Mesenchymal stem cell (in vitro differentiated cells and primary cell): Measurements from ENCODE around the gene PRRT1B.

ENCODE experiments used
- DNase-seq: peaks from one replicate; pipeline ENCODE4 v3.0.0-alpha.2; 2013
- H2AFZ ChIP-seq: one replicate; pipeline ENCODE4 v1.6.1; 2013; ENCODE audit warnings: low read depth, mild to moderate bottlenecking, control low read depth, inconsistent platforms, low read length, moderate library complexity
- H2AK5ac ChIP-seq: 2 replicates; pipeline ENCODE4 v1.6.1; 2013; ENCODE audit warnings: low read length, moderate library complexity, mild to moderate bottlenecking, inconsistent platforms; ENCODE audit not compliant: severe bottlenecking
- H2BK120ac ChIP-seq: one replicate; pipeline ENCODE4 v1.6.1; 2013; ENCODE audit warnings: low read depth, mild to moderate bottlenecking, inconsistent platforms, low read length, moderate library complexity
- H2BK12ac ChIP-seq, 2 experiments: one replicate each; pipeline ENCODE4 v1.6.1; 2013; ENCODE audit warnings: inconsistent platforms in 2 of 2, low read length in 2 of 2, mild to moderate bottlenecking in 2 of 2, moderate library complexity in 2 of 2, control low read depth in 1 of 2
- H2BK15ac ChIP-seq: one replicate; pipeline ENCODE4 v1.6.1; 2013; ENCODE audit warnings: mild to moderate bottlenecking, low read depth, inconsistent platforms; ENCODE audit not compliant: poor library complexity, severe bottlenecking
- H2BK5ac ChIP-seq: 2 replicates; pipeline ENCODE4 v1.6.1; 2013; ENCODE audit warnings: low read depth, mild to moderate bottlenecking, low read length, control low read depth, inconsistent platforms; ENCODE audit not compliant: poor library complexity, severe bottlenecking
- H3K14ac ChIP-seq, 2 experiments: one replicate each; pipeline ENCODE4 v1.6.1; 2013; ENCODE audit warnings: inconsistent platforms in 2 of 2, low read length in 2 of 2, control low read depth in 1 of 2, mild to moderate bottlenecking in 1 of 2, moderate library complexity in 1 of 2
- H3K18ac ChIP-seq, 2 experiments: one replicate each; pipeline ENCODE4 v1.6.1; 2013; ENCODE audit warnings: inconsistent platforms in 2 of 2, low read length in 2 of 2, control low read depth in 1 of 2, low read depth in 1 of 2, mild to moderate bottlenecking in 1 of 2
- H3K23ac ChIP-seq, 2 experiments: one replicate each; pipeline ENCODE4 v1.6.1; 2013; ENCODE audit warnings: inconsistent platforms in 2 of 2, low read length in 2 of 2, mild to moderate bottlenecking in 2 of 2, moderate library complexity in 2 of 2, control low read depth in 1 of 2
- H3K27ac ChIP-seq: 2 replicates; pipeline ENCODE4 v1.5.1; 2013; ENCODE audit warnings: mild to moderate bottlenecking, moderate library complexity, low read length, control low read depth, inconsistent platforms; ENCODE audit not compliant: poor library complexity, severe bottlenecking
- H3K27me3 ChIP-seq, 2 experiments: 2 replicates each; pipeline versions ENCODE4 v1.6.1 to v1.7.0; 2013; ENCODE audit warnings: low read length in 2 of 2, mild to moderate bottlenecking in 2 of 2, moderate library complexity in 2 of 2, control low read depth in 1 of 2, inconsistent platforms in 1 of 2; ENCODE audit not compliant: control insufficient read depth in 1 of 2, insufficient read depth in 1 of 2
- H3K36me3 ChIP-seq, 2 experiments: 2 replicates each; pipeline versions ENCODE4 v1.6.1 to v1.7.0; 2013; ENCODE audit warnings: low read length in 2 of 2, control low read depth in 1 of 2, inconsistent platforms in 1 of 2, low read depth in 1 of 2, mild to moderate bottlenecking in 1 of 2; ENCODE audit not compliant: insufficient read depth in 2 of 2, control insufficient read depth in 1 of 2
- H3K4ac ChIP-seq, 2 experiments: one replicate each; pipeline ENCODE4 v1.6.1; 2013; ENCODE audit warnings: inconsistent platforms in 2 of 2, low read length in 2 of 2, mild to moderate bottlenecking in 2 of 2, moderate library complexity in 2 of 2, control low read depth in 1 of 2, low read depth in 1 of 2
- H3K4me1 ChIP-seq: 2 replicates; pipeline ENCODE4 v1.6.1; 2013; ENCODE audit warnings: low read depth, low read length, control low read depth; ENCODE audit not compliant: control insufficient read depth, insufficient read depth
- H3K4me2 ChIP-seq: 2 replicates; pipeline ENCODE4 v1.6.1; 2013; ENCODE audit warnings: low read length, mild to moderate bottlenecking, inconsistent platforms; ENCODE audit not compliant: poor library complexity, severe bottlenecking
- H3K4me3 ChIP-seq, 2 experiments: 2 replicates each; pipeline versions ENCODE4 v1.5.1 to v1.7.0; 2013; ENCODE audit warnings: low read length in 2 of 2, mild to moderate bottlenecking in 2 of 2, control low read depth in 1 of 2, low read depth in 1 of 2; ENCODE audit not compliant: insufficient read depth in 1 of 2
- H3K79me1 ChIP-seq: replicated peaks from 2 replicates; pipeline ENCODE4 v1.6.1; 2013; ENCODE audit warnings: mild to moderate bottlenecking, control low read depth, low read length, inconsistent platforms; ENCODE audit not compliant: poor library complexity, severe bottlenecking
- H3K9ac ChIP-seq: 2 replicates; pipeline ENCODE4 v1.7.0; 2013; ENCODE audit warnings: mild to moderate bottlenecking, low read length, moderate library complexity
- H3K9me3 ChIP-seq: 2 replicates; pipeline ENCODE4 v1.7.0; 2013; ENCODE audit warnings: mild to moderate bottlenecking, low read length; ENCODE audit not compliant: control insufficient read depth
- H4K8ac ChIP-seq: one replicate; pipeline ENCODE4 v1.6.1; 2013; ENCODE audit warnings: inconsistent platforms, mild to moderate bottlenecking, low read length, moderate library complexity
- H4K91ac ChIP-seq: one replicate; pipeline ENCODE4 v1.6.1; 2013; ENCODE audit warnings: mild to moderate bottlenecking, low read length, inconsistent platforms
- WGBS: methylation state at CpG from one replicate; pipeline ENCODE4 v1.1.7; 2013; ENCODE audit warnings: mixed read lengths; 5-methylcytosine and 5-hydroxymethylcytosine counted together

The PRRT1B gene

GRCh38 chr9:131524665-131525315, 20.5 kb upstream of the PRRT1B start:
- Histone ChIP-seq H2BK5ac (no peak overlapping the region), H3K36me3 (peaks cover 90 to 95% of the 10 kb centered on the region in 2 experiments), H2BK120ac (no peak overlapping the region), H3K14ac (no peak overlapping the region), H4K8ac (no peak overlapping the region), H3K4me2 (no peak overlapping the region), H3K27ac (no peak overlapping the region), H2AFZ (no peak overlapping the region), H3K9me3 (no peaks in the 10 kb centered on the region), H3K4me3 (no peak overlapping the region), H4K91ac (no peak overlapping the region), H2BK12ac (no peak overlapping the region), H3K4ac (no peak overlapping the region), H2BK15ac (no peak overlapping the region), H3K4me1 (peaks cover 8% of the 10 kb centered on the region), H2AK5ac (no peak overlapping the region), H3K18ac (no peak overlapping the region), H3K79me1 (peaks cover 13% of the 10 kb centered on the region), H3K9ac (no peak overlapping the region), H3K23ac (no peak overlapping the region), H3K27me3 (no peaks in the 10 kb centered on the region)
- peak; percentile 52 for DNase-seq
- WGBS: 93% methylated on average over 23 of the region's 23 CpGs

- Histone ChIP-seq H3K18ac (no peak overlapping the region), H3K4me1 (peaks cover 15% of the 10 kb centered on the region), H2AK5ac (no peak overlapping the region), H3K36me3 (peaks cover 84 to 86% of the 10 kb centered on the region in 2 experiments), H4K91ac (no peak overlapping the region), H3K14ac (no peak overlapping the region), H2BK12ac (no peak overlapping the region), H3K4ac (no peak overlapping the region), H4K8ac (no peak overlapping the region), H3K4me2 (no peak overlapping the region), H3K4me3 (no peak overlapping the region), H2BK120ac (no peak overlapping the region), H3K9ac (no peak overlapping the region), H3K79me1 (peaks cover 22% of the 10 kb centered on the region), H2BK5ac (no peak overlapping the region), H3K9me3 (no peaks in the 10 kb centered on the region), H2AFZ (no peak overlapping the region), H3K23ac (no peak overlapping the region), H3K27ac (no peak overlapping the region), H2BK15ac (no peak overlapping the region), H3K27me3 (no peaks in the 10 kb centered on the region)
- DNase-seq: no peak
- 92% methylated on average over 18 of the region's 19 CpGs for WGBS
Observed at GRCh38 chr9:131525643-131526565, 19.4 kb upstream of the PRRT1B start.

GRCh38 chr9:131528186-131528585, 17.1 kb upstream of the PRRT1B start:
- no peak overlapping the region for H2BK15ac ChIP-seq
- H3K4me3 ChIP-seq: no peak overlapping the region
- H3K23ac ChIP-seq: no peak overlapping the region
- no peaks in the 10 kb centered on the region for H3K27me3 ChIP-seq
- H2AK5ac ChIP-seq: no peak overlapping the region
- H4K91ac ChIP-seq: no peak overlapping the region
- H3K4me2 ChIP-seq: no peak overlapping the region
- DNase-seq: no peak
- peaks cover 19% of the 10 kb centered on the region for H3K4me1 ChIP-seq
- 97% methylated on average over 7 of the region's 7 CpGs for WGBS
- no peak overlapping the region for H3K18ac ChIP-seq
- no peak overlapping the region for H2BK5ac ChIP-seq
- H3K79me1 ChIP-seq: peaks cover 23% of the 10 kb centered on the region
- H2BK12ac ChIP-seq: no peak overlapping the region
- no peak overlapping the region for H4K8ac ChIP-seq
- H2BK120ac ChIP-seq: no peak overlapping the region
- no peaks in the 10 kb centered on the region for H3K9me3 ChIP-seq
- H3K9ac ChIP-seq: no peak overlapping the region
- H2AFZ ChIP-seq: no peak overlapping the region
- H3K27ac ChIP-seq: no peak overlapping the region
- H3K36me3 ChIP-seq: peaks cover 62 to 63% of the 10 kb centered on the region in 2 experiments
- no peak overlapping the region for H3K14ac ChIP-seq
- H3K4ac ChIP-seq: no peak overlapping the region

- H2BK5ac ChIP-seq: no peak overlapping the region
- H4K8ac ChIP-seq: no peak overlapping the region
- H2BK120ac ChIP-seq: no peak overlapping the region
- no peak overlapping the region for H3K23ac ChIP-seq
- no peak overlapping the region for H3K4ac ChIP-seq
- no peak overlapping the region for H3K9ac ChIP-seq
- H2AFZ ChIP-seq: no peak overlapping the region
- H3K14ac ChIP-seq: no peak overlapping the region
- no peak overlapping the region for H2BK15ac ChIP-seq
- H3K36me3 ChIP-seq: peaks cover 54 to 55% of the 10 kb centered on the region in 2 experiments
- no peak overlapping the region for H3K27ac ChIP-seq
- 96% methylated on average over 35 of the region's 35 CpGs for WGBS
- H3K4me1 ChIP-seq: peaks cover 19% of the 10 kb centered on the region
- peaks cover 23% of the 10 kb centered on the region for H3K79me1 ChIP-seq
- H4K91ac ChIP-seq: no peak overlapping the region
- H3K18ac ChIP-seq: no peak overlapping the region
- no peak for DNase-seq
- H3K4me3 ChIP-seq: no peak overlapping the region
- H2BK12ac ChIP-seq: no peak overlapping the region
- H3K9me3 ChIP-seq: no peaks in the 10 kb centered on the region
- H3K4me2 ChIP-seq: no peak overlapping the region
- no peaks in the 10 kb centered on the region for H3K27me3 ChIP-seq
- no peak overlapping the region for H2AK5ac ChIP-seq
Observed at GRCh38 chr9:131528886-131529505, 16.3 kb upstream of the PRRT1B start.
